LNCaP clone FGC (cell line): ENCODE results near the gene DEPDC4.
"Not testable (repeated sequence)": the region's sequence is repeated elsewhere in the genome, so short reads cannot be mapped to it uniquely, and the experiment has no call there.

Source experiments
- DNase-seq: peaks from one replicate; pipeline ENCODE4 v3.0.0-alpha.2; 2011; ENCODE audit warnings: low read depth
- H3K4me3 ChIP-seq: 2 replicates; pipeline ENCODE4 v1.5.1; 2011; ENCODE audit warnings: mild to moderate bottlenecking, low read depth, low read length, control low read depth
- CTCF ChIP-seq: IDR thresholded peaks from 2 replicates; pipeline ENCODE4 v1.5.1; 2012; ENCODE audit warnings: mild to moderate bottlenecking; ENCODE audit not compliant: control insufficient read depth, insufficient read depth; ENCODE audit errors: extremely low read depth

The DEPDC4 gene

GRCh38 chr12:100243137-100243536 lies 23.7 kb downstream of the DEPDC4 start:
- no peak overlapping the region for H3K4me3 ChIP-seq
- no peak for DNase-seq
- no peak for TF ChIP-seq CTCF

DNA sequence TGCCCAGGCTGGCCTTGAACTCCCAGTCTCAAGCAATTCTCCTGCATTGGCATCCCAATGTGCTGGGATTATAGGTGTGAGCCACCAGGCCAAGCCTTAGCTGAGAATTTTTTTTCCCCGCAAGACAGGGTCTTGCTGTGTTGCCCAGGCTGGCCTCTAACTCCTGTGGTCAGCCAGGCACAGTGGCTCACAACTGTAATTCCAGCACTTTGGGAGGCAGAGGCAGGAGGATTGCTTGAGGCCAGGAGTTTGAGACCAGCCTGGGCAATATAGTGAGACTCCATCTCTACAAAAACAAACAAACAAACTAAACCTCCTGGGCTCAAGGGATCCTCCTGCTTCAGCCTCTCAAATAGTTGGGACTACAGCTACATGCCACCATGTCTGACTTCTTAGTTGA lies 27.3 kb downstream of the DEPDC4 start:
- DNase-seq, result no peak
- no peak overlapping the region for H3K4me3 ChIP-seq
- TF ChIP-seq CTCF, result no peak

GRCh38 chr12:100238801-100239200 lies 28.1 kb downstream of the DEPDC4 start:
- DNase-seq, result no peak
- no peak for TF ChIP-seq CTCF
- no peak overlapping the region for H3K4me3 ChIP-seq

DNA sequence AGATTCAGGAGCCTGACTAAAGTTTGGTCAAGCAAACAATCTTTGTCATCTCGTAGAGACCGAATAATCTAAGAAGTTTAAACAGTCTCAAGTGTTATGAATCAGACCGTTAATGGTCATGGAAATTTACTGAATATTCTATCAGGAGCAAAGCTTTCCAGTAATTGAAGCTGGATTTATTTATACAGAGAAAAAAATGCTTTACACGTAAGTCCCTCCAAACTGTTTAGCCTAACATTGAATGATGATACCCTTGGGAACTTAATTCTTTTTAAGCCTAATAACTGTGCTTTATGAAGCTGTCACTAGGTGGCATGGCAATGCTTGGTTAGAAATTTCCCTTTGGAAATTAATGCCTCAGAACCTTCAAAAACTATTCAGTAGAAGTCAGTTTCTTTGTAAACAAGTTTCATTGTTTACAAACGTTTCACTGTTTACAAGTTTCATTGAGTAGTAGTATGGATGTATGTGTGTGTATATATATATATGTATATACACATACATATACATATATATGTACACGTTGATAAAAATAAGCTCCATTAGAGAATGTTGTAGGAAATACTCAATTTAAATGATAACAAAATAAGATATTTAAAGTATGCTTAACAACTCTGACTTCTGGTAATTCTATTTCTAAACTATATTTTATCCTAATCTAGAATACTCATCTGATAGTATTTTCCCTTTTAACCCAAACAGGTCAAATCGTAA lies 32.1 kb downstream of the DEPDC4 start:
- DNase-seq, result peak; percentile 42
- no peak overlapping the region for H3K4me3 ChIP-seq
- TF ChIP-seq CTCF, result peak; percentile 86

DNA sequence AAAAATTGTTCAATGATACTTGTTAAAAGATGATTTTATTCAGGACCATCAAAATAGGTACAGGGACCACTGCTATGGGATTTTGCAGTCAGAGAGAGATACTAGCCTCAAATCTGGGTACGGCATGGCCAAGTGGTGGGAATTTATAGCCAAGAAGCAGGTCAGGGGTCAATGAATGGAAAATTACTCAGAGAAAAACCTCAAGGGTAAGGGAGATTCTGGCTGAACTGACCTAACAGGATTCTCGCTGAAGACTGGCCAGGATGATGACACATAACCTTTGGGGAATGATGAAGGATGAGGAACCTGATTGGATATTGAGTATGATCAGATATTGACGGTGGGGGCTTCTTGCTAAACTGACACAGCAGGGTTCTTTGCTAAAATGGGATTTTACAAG lies 32.7 kb downstream of the DEPDC4 start:
- no peak for TF ChIP-seq CTCF
- H3K4me3 ChIP-seq, result no peak overlapping the region
- no peak for DNase-seq

GRCh38 chr12:100231873-100232272 lies 35.0 kb downstream of the DEPDC4 start:
- DNase-seq, H3K4me3 ChIP-seq: not testable (repeated sequence)

DNA sequence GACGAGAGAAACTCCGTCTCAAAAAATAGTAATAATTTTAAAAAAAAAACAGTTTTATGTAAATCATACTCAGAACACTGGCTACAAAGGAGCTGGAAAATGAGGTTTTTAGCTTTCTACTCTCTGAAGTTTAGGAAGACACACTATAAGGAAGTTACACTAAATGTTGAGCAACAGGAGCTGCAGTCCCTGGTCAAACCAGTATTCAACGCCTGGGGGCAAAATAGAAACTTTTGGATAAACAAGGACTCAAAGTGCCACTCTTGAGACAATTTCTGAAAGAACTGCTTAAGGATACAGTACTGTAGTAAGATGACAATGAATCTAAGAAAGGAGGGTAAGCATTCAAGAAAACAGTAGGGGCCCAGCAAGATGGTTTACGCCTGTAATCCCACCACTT lies 37.0 kb downstream of the DEPDC4 start:
- TF ChIP-seq CTCF, result no peak
- peak; percentile 72 for DNase-seq
- H3K4me3 ChIP-seq, result no peak overlapping the region
